HuH-7 (cell line): ENCODE measurements around the gene GSK3A.
"Not testable (repeated sequence)": the region's sequence is repeated elsewhere in the genome, so short reads cannot be mapped to it uniquely, and the experiment has no call there.

Experiments
- DNase-seq: peaks from one replicate; pipeline ENCODE4 v3.0.0; 2011; ENCODE audit warnings: low spot score

GSK3A gene

DNA sequence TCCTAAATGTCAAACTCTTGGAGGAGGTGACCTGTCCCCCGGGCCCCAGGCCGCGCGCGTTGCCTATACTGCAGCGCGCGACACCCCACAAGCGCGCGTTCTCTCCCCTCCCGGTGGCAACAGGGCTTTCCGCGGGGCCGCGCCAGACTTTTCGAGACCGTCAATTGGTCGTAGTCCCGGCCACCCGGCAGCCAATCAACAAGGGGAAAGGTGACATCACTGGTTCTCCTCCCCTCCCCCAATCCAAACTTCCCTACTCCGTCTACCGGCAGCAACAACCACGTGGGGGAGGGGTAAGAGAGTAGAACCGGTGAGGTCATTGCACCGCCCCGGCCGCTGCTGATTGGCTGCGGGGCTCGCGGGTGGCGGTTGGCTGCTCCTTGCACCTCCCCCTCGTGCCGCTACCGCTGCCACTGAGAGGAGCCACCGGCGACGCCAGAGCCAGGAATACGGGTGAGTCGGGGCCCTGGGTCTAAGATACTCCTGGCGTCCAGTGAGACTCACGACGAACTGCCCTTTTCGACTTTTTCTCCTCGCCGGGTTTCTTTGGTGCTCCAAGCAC is 25.8 kb upstream of the GSK3A start:
- peak; percentile 97 for DNase-seq

DNA sequence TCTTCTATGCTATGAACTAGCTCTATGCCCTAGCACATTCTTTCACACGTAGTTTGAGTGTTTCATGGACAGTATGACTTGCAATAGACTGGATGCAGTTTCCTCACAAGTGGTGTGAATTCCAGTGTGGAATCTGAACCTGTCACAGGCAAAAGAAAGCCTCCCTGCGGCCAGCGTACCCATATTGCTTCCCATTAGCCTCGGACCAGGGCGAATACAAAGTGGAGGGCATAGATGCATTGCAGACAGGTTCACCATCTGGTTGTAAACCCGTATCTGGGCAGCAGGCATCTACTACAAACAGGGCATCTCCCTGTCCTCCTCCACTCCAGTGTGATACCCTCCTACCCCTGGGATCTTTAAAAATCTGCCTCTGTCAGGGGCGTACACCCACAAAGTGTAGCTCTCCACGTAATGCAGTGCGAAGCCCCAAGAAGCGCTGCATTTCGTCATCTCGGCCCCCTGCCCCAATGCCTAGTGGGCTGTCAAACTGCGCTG is 25.3 kb upstream of the GSK3A start:
- no peak for DNase-seq

DNA sequence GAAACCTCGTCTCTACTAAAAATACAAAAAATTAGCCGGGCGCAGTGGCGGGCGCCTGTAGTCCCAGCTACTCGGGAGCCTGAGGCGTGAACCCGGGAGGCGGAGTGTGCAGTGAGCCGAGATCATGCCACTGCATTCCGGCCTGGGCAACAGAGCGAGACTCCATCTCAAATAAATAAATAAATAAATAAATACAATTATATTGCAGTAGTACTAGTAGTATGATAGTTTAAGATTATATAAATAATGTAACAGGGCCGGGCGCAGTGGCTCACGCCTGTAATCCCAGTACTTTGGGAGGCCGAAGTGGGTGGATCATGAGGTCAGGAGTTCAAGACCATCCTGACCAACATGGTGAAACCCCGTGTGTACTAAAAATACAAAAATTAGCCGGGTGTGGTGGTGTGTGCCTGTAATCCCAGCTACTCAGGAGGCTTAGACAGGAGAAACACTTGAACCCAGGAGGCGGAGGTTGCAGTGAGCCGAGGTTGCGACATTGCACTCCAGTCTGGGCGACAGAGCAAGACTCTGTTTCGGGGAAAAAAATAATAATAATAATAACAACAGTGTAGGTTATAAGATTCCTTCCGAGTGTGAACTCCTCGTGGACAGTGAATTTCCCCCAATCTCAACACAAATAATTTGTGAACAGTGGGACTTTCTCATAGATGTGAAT is 24.7 kb upstream of the GSK3A start:
- DNase-seq, result not testable (repeated sequence)

DNA sequence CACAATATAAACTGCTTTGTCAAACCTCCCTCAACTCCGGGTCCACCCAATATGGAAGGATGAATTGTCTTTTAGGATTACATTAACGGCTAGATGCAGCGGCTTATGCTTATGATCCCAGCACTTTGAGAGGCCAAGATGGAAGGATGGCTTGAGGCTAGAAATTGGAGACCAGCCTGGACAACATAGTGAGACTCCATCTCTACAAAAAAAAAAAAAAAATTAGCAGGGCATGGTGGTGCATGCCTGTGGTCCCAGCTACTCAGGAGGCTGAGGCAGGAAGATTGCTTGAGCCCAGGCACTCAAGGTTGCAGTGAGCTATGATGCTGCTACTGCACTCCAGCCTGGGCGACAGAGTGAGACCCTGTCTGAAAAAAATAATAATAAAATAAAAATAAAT is 23.7 kb upstream of the GSK3A start:
- DNase-seq, result not testable (repeated sequence)

DNA sequence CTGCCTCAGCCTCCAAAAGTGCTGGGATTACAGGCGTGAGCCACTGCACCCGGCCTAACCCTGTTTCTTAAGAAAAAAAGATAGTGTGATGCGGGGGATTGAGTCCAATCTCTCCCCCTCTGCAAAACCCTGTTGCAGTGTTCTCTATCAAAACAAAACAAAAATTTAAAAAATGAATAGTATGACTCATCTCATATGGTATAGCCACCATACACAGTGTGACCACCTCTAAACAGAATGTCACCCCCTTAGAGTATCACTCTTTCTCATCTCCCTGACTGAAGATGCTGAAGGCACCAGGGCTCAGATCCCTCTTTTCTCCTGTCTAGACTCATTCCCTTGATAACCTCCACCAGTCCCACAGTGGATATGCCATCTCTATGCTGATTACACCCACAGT is 19.4 kb upstream of the GSK3A start:
- no peak for DNase-seq

DNA sequence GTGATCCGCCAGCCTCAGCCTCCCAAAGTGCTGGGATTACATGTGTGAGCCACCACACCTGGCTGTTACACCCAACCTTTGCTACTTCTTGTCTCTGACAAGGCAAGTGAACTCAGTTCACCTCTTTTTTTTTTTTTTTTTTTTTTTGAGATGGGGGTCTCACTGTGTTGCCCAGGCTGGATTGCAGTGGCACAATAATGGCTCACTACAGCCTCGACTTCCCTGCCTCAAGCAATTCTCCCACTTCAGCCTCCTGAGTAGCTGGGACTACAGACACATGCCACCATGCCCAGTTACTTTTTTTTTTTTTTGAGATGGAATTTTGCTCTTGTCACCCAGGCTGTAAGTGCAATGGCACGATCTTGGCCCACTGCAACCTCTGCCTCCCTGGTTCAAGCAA is 15.4 kb upstream of the GSK3A start:
- not testable (repeated sequence) for DNase-seq

DNA sequence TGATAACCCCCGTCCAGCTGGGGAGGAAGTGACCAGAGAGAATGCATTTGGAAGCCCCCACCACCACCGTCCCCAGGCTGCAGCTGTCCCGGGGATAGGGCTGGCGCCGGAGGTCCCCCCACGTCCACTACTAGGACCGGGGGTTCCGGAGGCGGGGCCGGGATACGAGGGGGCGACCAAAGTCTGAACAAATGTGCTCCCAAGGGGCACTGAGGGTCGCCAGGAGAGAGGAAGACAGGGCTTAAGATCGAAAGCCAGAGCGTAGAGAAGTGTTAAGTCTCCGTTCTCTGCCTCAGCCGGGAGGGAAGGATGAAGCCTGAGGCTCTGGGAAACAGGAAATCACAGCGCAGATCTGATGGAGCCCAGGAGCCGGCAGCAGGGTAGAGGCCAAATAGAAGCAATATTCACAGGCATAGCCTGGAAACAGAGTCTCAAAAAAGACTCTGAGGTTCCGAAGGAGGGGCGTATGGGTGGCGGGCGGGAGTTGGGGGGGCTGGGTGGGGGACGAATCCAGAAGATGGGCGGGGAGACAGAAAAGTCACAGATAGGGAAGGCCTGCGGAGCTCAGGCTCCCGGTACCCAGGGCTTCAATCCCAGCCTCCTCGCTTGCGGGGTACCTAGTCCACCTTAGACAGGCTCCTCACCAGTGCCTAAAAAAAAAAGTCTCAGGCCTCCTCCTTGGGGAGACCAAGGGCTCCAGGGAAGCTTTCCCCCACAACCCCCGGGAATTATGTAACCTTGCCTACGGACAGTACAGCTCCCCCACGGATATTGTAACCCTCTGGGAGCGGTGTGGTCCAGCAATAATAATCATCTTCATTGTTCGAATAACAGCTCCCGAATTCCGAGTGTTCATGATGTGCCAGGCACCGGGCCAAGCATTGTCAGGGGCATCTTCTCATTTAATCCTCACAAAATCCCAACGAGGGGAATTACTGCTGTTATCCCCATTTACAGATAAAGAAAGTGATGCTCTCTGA is 13.7 kb upstream of the GSK3A start:
- no peak for DNase-seq

DNA sequence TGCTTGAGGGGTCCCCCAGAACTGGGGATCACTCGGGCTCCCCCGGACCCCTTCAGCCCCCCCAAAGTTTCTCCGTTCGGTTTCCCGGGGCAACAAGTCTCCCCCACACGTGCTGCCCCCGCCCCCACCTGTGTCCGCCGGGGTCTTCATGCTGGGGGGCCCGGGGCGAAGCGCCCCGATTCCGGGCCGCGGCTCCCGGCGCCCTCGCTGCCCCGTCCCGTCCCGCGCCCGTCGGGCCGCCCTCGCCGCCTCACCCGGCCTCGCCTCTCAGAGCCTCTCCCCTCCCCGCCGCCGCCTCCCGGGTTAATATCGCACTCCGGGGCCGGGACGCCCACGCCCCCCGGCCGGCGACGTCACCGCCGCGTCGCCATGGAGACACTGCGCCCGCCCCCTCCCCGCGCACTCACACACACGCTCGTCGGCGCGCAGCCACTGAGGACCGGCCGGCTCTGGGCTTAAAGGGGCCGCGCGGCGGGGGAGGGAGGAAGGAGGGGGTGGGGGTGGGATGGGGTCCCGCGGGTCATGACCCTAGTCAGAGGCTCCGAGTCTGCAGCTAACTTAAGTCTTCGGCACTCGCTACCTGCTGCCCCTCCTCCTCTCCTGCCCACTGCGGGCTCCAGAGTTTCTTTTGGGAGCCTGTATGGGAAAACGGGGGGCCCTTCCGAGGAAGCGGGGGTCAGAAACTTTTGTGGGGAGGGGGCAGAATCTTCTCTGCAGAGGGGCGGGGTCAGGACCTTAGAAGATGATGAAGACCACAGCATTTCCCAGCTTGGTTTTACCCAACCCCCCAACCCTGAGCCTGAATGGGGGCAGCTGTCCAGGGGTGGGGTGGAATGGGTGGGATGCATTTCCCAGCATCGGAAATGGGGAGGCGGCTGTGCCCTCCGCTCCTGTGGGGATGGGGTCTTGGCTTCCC is 12.7 kb upstream of the GSK3A start, which contains the start of gene ERF:
TSS of gene ERF (minus strand) at position 279 of the 916 bp plus-strand sequence. CDS start at position 150, 129 bp downstream.
- peak; percentile 90 for DNase-seq

DNA sequence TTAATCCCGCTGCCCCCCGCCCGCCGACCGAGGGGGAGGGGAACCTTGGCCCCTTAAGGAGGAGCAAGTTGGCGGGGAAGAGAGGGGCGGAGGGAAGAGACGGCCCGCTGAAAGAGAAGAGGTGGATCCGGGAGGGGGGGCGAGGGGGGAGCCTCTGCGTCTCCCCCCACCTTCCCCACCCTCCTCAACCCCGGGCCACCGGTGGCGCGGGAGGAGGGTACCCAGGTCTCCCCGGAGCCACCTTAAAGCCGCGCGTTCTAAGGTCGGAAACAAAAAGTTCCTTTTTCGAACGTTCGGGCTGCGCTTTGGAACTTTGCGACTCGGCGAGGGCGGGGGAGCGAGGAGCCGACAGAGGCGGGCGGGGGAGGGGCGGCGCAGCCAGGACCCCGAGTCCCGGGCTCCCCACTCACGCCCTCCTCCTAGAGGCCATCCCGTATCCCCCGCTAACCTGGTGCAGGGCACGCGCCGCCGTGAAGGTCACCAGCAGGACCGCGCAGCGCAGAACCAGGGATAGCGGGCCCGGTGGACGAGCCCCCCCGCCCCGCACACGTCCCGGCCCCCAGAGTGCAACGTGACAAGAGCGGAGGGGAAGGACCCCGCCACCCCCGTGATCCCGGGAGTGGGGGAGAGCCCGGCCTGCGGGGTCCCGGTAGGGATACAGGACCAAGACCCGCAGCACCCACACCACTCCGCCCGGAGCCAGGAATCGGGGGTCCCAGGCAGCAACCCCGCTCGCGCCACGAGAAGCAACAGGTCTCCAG is 11.9 kb upstream of the GSK3A start:
- no peak for DNase-seq

DNA sequence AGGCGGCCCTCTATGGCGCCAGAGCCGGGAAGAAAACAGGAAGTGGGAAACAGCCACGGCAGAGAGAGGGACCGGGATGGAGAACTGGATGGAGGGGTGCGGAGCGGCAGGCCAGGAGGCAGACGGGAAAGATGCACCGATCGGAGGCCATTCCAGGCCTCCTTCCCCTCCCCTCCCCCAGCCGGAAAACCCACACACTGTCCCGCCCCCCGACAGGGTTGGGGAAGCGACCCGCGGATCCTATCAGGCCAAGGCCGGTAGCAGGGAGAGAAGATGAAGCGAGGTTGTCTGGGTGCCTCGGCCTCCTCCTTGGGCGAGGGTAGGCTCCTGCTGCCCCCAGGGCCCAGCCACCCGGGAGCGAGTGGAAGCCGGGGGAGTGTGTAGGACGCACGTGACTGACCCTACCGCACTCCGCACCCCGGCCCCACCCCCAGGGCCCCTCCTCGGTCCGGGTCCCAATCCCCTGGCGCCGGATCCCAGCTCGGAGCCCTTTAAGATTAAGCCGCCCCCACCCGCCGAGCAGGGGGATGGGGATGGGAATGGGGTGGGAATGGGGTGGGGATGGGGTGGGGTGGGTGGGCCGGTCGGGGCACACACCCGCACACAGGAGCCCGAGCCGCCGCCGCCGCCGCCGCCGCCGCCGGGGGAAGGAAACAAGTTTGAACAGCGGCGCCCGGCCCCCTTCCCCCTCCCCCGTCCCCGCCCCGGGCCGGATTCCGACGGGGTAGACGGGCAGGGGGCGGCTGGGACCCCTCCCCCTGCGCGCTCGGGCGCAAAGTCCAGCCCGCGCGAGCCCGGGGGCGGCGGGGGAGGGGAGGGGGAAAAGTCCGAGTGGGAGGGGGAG is 11.1 kb upstream of the GSK3A start:
- DNase-seq, result peak; percentile 82

DNA sequence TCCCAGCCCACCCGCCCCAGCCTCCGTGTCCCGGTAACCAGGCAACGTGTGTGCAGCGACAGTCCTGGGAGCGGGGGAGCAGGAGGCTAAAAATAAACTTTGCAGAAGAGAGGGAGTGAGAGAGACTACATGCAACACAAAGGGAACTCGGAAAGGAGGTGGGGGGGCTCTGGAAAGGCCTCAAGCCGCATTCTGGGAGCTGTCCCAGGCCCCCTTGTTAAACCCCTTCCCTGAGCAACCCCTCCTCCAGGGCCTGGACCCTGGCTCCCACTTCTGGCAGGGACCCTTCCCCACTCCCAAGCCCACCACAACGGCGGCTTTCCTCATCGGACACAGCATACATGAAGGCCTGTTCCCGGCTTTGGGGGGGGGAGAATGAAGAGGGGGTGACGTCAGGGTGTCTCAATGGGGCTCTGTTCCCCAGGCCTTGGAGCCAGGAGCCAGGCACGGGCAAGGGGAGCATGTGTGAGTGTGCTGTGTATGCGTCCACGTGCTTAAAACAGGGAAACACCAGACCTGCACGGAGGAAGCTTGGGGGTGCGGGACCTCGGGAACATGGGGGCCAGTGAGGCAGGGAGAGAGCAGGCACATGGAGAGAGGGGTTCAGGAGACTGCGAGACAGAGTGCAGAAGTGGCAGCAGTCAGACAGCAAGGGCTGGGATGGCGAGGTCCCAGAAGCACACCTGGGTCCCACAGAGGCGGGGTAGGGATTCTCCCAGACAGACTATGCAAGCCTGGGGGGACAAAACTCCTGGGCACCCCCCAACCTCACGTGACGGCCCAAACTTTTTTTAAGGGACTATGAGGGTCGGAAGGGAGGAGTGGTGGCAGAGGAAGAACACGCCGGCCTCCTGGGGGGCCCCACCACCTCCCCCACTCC is 10.2 kb upstream of the GSK3A start:
- DNase-seq, result no peak

DNA sequence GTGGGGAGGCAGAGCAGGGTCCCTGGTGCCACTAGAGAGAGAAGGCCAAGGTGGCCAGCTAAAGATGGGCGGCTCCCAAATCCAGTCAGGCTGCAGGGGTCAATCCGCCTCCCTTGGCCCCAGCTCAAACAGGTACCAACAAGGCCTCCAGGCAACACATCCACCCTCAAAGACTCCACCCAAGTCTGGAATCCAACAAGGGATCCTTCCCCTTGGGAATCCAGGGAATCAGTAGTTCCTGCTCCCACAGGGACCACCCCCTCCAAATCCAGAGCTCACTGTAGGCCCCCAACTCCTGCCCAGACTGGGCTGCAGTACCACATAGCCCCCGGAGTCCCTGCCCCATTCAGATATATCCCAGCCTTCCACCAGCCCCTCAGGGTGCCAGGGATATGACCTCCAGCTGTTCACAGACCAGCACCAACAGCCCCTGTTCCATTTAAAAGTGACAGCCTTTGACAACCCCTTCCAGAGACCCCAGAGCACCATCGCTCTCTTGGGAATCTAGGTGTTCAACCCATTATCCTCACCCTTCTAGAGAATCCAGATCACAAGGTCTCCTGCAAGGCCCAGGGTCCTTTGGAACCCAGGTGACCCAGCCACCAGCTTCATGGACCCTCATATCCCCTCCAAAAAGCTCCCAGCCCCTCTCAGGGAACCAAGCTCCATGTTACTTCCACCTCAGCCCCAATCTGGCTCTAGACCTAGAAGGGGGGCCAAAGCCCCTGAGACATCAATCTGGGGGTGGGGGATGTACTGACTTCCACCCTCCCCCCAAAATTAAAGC is 9.4 kb upstream of the GSK3A start:
- no peak for DNase-seq

DNA sequence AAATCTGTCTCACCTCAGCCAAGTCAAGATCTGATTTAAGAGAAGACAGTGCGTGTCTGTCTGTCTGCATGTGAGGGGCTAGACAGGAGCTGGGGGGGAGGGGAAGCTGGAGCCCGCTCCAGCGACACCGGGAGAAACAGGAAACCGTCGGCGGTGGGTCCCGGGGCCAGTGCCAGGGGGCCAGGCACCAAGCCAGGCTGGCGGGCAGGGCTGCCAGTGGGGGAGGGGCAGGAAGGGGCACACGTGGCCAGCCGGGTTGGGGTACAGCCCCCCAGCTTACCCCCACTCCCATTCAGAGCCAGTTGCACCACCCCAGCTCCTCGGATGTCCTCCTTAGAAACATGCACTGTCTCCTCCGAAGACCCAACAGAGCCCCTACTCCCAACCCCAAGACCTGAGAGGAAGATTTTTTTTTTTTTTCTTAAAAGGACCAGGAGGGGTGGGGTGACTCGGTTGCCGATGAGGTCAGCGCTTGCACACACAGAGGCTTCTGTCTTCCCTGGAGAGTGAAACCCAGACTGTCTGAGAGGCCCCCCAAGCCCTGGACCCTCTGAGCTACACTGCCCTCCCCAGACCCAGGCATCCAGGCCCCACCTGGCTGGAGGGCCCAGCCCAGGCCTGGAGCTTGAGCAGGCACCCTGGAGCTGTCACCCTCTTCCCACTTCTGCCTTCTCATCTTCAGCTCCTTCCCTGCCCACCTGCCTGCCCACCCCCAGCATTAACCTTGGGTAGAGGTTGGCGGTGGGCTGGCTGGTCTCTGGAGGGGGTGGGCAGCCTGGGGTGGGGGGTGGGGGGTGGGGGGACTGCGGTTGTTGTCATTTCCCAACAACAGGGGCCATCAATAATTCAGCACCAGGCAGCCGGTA is 8.5 kb upstream of the GSK3A start:
- DNase-seq, result no peak

DNA sequence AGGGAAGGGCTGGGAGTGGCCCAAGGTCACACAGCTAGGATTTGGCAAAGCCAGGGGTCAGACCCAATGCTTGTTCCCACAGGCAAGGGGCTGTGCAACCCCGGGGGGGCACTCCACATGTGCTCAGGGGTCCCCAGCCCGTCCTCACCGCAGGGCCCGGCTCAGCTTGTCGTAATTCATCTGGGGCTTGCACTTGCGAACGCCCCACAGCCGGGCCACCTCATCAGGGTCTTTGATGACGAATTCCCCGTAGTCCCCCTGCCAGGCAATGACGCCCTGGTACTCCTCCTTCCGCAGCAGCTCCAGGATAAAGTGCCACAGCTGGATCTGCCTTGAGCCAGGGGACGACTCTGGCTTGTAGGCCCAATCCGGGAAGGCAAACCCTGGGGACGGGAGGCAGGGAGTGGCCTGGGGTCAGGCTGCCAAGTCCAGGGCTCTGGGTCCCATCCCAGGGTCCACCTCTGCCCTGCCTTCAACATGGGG is 7.8 kb upstream of the GSK3A start:
- DNase-seq, result no peak

DNA sequence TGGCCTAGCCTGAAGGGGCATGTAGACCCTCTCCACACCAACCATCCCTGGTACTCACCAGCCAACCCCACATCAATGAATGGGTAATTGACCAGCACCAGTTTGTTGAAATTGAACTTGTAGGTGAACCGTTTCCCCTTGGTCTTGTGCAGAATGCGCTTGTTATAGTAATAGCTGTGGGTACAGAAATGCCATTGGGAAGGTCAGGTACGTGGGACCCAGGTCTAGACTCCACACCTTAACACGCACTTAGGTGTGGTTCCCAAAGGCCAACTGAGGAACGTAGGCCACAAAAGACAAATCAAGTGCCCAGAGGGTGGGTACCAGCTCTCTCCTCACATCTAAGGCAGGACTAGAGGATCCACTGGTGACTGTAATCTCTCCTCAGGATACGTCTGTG is 7.4 kb upstream of the GSK3A start:
- DNase-seq, result no peak

DNA sequence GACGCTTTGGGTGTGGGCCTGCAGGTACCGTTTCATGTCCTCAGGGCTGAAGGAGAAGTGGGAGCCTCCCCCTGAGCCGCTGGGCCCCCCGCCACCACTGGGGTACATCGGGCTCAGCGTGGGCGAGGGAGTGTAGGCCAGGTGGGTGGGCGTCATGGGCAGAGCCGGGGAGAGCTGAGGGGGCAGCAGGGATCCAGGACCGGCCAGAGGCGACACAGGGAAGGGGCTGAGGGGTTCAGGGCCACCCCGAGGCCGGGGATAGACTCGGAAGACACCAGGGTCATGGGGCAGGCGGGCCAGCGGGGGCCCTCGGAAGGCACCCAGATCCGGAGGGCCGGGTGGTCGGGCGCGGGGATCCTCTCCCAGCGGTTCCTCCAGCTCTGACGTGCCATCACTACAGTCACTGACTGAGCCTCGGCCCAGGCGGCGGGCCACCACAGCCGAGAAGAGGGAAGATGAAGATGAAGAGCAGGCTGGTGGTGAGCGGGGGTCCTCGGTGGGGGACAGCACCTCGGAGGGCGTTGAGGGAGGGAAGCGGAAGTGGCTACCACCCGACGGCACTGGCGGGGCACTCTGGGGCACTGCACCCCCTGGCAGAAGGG is 6.8 kb upstream of the GSK3A start:
- DNase-seq, result no peak
